GM12873 (cell line): ENCODE measurements around the gene SYT8.

Source experiments
- TF ChIP-seq, protein P1 (sequence below): IDR thresholded peaks from 2 replicates; pipeline ENCODE4 v1.5.1; 2012; ENCODE audit warnings: low read depth, mild to moderate bottlenecking, moderate library complexity, low read length, control low read depth; ENCODE audit not compliant: insufficient read depth; ENCODE audit errors: missing control alignments

The SYT8 gene

DNA sequence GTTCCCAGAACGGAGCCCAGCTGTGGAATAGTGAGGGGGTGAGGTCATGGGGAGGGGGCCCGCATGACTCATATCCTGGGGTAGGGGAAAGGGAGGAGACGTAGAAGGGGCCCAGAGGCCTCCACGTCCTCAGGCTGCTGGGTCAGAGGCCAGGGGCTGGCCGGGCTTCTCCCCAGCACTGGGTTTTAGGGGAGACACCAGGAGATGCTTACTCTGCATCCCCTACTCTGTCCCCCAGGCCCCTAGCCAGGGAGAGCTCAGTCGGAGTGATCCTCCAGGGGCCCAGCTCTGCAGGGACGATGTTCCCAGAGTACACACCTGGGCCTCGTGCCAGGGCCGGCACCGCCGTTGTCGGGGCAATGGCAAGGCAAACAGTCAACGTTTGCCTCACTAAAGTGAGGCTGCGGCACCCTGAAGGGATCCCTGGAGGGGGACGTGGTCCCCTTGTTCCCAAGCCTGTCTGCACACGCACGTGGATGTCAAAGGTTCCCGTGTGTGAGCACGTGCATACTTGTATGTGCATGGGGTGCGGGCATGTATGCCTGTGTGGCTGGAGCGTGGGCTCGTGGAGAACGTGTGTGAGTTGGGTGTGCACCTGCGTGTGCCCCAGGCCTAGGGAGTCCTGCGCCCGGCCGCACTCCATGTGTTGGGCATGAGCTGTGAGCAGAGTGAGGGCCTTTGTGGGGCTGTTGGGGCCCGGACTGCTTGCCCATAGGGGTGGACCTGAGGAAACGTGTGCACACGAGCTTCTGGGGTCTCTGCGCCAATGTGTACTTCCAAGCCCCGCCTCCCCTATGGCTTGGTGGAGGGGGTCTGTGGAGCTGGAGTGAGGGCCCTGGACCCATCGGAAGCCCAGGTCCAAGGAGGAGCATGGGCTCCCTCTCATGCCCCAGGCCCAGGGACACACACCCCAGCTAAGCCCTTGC, 42.7 kb downstream of the SYT8 start:
- TF ChIP-seq, protein P1, sequence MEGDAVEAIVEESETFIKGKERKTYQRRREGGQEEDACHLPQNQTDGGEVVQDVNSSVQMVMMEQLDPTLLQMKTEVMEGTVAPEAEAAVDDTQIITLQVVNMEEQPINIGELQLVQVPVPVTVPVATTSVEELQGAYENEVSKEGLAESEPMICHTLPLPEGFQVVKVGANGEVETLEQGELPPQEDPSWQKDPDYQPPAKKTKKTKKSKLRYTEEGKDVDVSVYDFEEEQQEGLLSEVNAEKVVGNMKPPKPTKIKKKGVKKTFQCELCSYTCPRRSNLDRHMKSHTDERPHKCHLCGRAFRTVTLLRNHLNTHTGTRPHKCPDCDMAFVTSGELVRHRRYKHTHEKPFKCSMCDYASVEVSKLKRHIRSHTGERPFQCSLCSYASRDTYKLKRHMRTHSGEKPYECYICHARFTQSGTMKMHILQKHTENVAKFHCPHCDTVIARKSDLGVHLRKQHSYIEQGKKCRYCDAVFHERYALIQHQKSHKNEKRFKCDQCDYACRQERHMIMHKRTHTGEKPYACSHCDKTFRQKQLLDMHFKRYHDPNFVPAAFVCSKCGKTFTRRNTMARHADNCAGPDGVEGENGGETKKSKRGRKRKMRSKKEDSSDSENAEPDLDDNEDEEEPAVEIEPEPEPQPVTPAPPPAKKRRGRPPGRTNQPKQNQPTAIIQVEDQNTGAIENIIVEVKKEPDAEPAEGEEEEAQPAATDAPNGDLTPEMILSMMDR: no peak

DNA sequence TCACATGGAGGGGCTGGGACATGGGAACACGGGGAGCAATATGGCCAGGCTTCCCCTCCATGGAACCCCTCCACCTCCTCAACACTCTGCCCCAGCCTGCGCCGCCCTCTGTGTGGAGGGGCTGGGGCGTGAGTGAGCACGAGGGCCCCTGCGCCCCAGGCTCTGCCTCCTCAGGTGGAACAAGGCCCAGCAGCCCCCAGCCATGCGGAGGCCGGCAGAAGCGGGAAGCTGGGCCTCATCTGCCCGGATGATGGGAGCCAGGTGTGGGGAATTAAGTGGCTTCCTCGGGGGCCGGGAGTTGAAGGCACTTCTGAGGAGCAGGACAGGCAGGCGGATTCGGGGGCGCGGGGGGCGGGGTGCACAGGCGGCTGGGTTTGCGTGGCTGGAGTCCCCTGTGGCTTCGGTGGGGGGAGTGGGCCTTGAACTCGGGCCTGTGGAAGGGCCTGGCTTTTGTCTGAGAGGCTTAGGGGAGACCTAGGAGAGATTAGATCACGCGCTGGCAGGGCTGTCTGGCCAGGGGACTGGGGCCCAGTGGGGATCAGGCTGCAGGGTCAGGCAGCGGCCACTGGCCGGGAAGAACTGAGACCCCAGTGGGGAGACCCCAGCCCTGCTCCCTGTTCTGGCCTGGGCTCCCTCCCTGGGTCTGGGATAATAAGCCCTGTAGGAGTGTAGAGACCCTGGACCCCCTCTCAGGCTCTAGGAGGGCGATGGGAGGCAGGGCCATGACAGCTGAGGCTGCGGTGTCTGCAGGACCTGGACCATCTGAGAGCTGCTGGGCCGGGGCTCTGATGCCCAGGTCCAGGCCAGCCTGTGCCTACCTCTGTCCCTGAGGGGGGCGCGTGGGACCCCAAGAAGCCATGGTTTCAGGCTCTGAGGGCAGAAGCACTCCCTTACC, 43.6 kb downstream of the SYT8 start:
- TF ChIP-seq, protein P1: no peak

DNA sequence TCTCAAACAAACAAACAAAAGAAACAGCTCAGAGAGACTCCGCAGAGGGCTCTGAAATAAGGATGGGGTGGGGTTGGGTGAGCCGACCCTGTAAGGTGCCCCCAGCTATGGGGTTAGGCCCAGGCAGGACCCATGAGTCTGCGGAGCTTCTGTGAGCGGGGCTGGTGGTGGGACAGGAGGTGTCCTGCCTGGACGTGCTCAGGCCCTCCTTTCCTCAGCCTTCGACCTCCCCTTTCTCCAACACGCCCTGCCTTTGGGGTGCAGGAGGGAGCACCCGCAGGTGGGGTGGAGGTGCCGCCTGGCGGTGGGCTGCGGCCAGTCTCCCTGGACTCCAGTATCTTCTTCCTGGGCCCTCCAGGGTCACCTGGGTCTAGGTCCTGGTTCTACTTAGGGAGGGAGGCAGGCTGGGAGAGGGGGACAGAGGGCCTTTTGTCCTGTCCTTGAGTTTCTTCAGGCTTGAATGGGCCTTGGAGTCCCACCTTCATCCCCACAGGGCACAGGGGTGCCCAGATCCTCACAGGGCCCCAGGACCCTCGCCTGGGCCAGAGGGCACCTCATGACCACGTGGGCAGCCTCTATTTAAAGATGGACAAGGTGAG, 44.7 kb downstream of the SYT8 start:
- TF ChIP-seq, protein P1: no peak

GRCh38 chr11:1879941-1880720, 45.3 kb downstream of the SYT8 start:
- TF ChIP-seq, protein P1: no peak

- TF ChIP-seq, protein P1: no peak
Observed at GRCh38 chr11:1880746-1881441, 46.1 kb downstream of the SYT8 start.

- TF ChIP-seq, protein P1: no peak
Observed at GRCh38 chr11:1881442-1882264, 46.9 kb downstream of the SYT8 start.
